GM12878 (cell line): ENCODE measurements around the gene PTPN14. TPM values are rescaled to one million over a fixed set of nuclear protein-coding genes. Genes with fewer than 3 reads are reported as not detected.

ENCODE experiments used
- ATAC-seq: fragments of 200-7000 bp; cut with Tn5 transposase; 3 replicates; pipeline ENCODE4 v1.9.1; 2020; ENCODE audit warnings: mild to moderate bottlenecking, moderate library complexity
- BruUV-seq: library from RNA; stranded (reverse); fragments of 400-500 nt; replicated peaks from 2 replicates; lab custom pipeline; 2021; lab: Mats Ljungman, UMichigan
- CTCF ChIA-PET: fragments of 300-600 bp; sonication (Branson Sonifier 250); formaldehyde crosslinking; extraction: SDS; loops from one replicate; lab custom pipeline; 2021; ENCODE audit warnings: inconsistent platforms; lab: Yijun Ruan, JAX
- POLR2A ChIA-PET: fragments of 350-600 bp; formaldehyde crosslinking; extraction: SDS; loops from one replicate; lab custom pipeline; 2021; ENCODE audit warnings: inconsistent platforms; lab: Charles Lee
- RAD21 ChIA-PET: fragments of 300-600 bp; sonication (Branson Sonifier 250); formaldehyde crosslinking; loops from one replicate; lab custom pipeline; 2023; ENCODE audit warnings: antibody characterized with exemption; ENCODE audit not compliant: unreplicated experiment; lab: Charles Lee
- SMC1A ChIA-PET: fragments of 300-600 bp; sonication (Branson Sonifier 250); formaldehyde crosslinking; loops from one replicate; lab custom pipeline; 2023; ENCODE audit not compliant: unreplicated experiment, uncharacterized antibody; lab: Charles Lee
- DNase-seq: peaks from one replicate; pipeline ENCODE4 v3.0.0-alpha.2; 2011; ENCODE audit warnings: low read depth, low spot score
- FAIRE-seq: peaks from 3 replicates; lab custom pipeline; 2011; peaks lifted over from hg19 to GRCh38; lab: Jason Lieb, UNC
- H2AFZ ChIP-seq: 2 replicates; pipeline ENCODE4 v1.6.0; 2011; ENCODE audit warnings: low read depth, low read length, control low read depth; ENCODE audit not compliant: control insufficient read depth
- H3K27ac ChIP-seq: 2 replicates; pipeline ENCODE4 v1.5.1; 2011; ENCODE audit warnings: control low read depth; ENCODE audit not compliant: control insufficient read depth, insufficient read depth
- H3K27me3 ChIP-seq, 2 experiments: replicated peaks in 1 of 2; 2 replicates each; pipeline versions ENCODE4 v1.6.0 to v1.6.1; 2011; ENCODE audit warnings: low read length in 1 of 2; ENCODE audit not compliant: control insufficient read depth in 2 of 2, insufficient read depth in 2 of 2
- H3K36me3 ChIP-seq, 2 experiments: 2 replicates each; pipeline ENCODE4 v1.5.1; 2011; ENCODE audit warnings: low read length in 1 of 2; ENCODE audit not compliant: control insufficient read depth in 2 of 2, insufficient read depth in 2 of 2
- H3K4me1 ChIP-seq: 2 replicates; pipeline ENCODE4 v1.6.1; 2011; ENCODE audit warnings: mild to moderate bottlenecking, low read length, moderate library complexity, mixed read lengths; ENCODE audit not compliant: control insufficient read depth, insufficient read depth
- H3K4me2 ChIP-seq: 2 replicates; pipeline ENCODE4 v1.6.0; 2011; ENCODE audit warnings: control low read depth; ENCODE audit not compliant: control insufficient read depth, insufficient read depth
- H3K4me3 ChIP-seq: fragments of 200-600 bp; sonication (generic); 2 replicates; pipeline ENCODE4 v1.5.1; 2016
- H3K79me2 ChIP-seq: 2 replicates; pipeline ENCODE4 v1.6.0; 2011; ENCODE audit warnings: low read length; ENCODE audit not compliant: control insufficient read depth, insufficient read depth
- H3K9ac ChIP-seq: 2 replicates; pipeline ENCODE4 v1.8.0; 2011; ENCODE audit warnings: low read length, control low read depth, mixed read lengths; ENCODE audit not compliant: control insufficient read depth, insufficient read depth
- H3K9me3 ChIP-seq: replicated peaks from 3 replicates; pipeline ENCODE4 v1.5.1; 2011; ENCODE audit warnings: mild to moderate bottlenecking, low read length; ENCODE audit not compliant: control insufficient read depth, insufficient read depth
- H4K20me1 ChIP-seq: 2 replicates; pipeline ENCODE4 v1.6.0; 2011; ENCODE audit not compliant: control insufficient read depth, insufficient read depth
- BRCA1 ChIP-seq: IDR thresholded peaks from 2 replicates; pipeline ENCODE4 v1.6.1; 2011; ENCODE audit warnings: low read depth, low read length, improper control_type of control experiment
- CTCF ChIP-seq, 3 experiments: IDR thresholded peaks in 2 of 3; conservative IDR thresholded peaks in 1 of 3; 2 replicates each; pipeline ENCODE4 v1.5.1; 2011; ENCODE audit warnings: low read depth in 3 of 3, low read length in 3 of 3, mild to moderate bottlenecking in 3 of 3, control low read depth in 2 of 3, moderate library complexity in 2 of 3, inconsistent platforms in 1 of 3, mixed read lengths in 1 of 3; ENCODE audit not compliant: control insufficient read depth in 2 of 3, insufficient read depth in 1 of 3; ENCODE audit errors: extremely low read depth in 1 of 3
- E4F1 ChIP-seq: fragments of 450-650 bp; IDR thresholded peaks from 2 replicates; pipeline ENCODE4 v1.6.1; 2018; ENCODE audit warnings: borderline replicate concordance, mild to moderate bottlenecking; ENCODE audit not compliant: partially characterized antibody
- EGR1 ChIP-seq, 2 experiments: IDR thresholded peaks; 1 replicate in 1 of 2; 2 replicates in 1 of 2; pipeline ENCODE4 v1.6.1; 2011 to 2012; ENCODE audit warnings: low read depth in 2 of 2, low read length in 2 of 2, borderline replicate concordance in 1 of 2, mild to moderate bottlenecking in 1 of 2, moderate library complexity in 1 of 2
- HSF1 ChIP-seq: fragments of 150-350 bp; IDR thresholded peaks from 2 replicates; pipeline ENCODE4 v1.6.1; 2014; ENCODE audit warnings: mild to moderate bottlenecking, low read depth, low read length
- RAD51 ChIP-seq: fragments of 450-650 bp; IDR thresholded peaks from 2 replicates; pipeline ENCODE4 v1.6.1; 2016; ENCODE audit warnings: moderate library complexity, mild to moderate bottlenecking, inconsistent platforms
- SIN3A ChIP-seq: IDR thresholded peaks from 2 replicates; pipeline ENCODE4 v1.6.1; 2012; ENCODE audit warnings: low read depth, low read length, improper control_type of control experiment
- ZBTB11 ChIP-seq: fragments of 450-650 bp; formaldehyde crosslinking; IDR thresholded peaks from 2 replicates; pipeline ENCODE4 v1.5.0; 2022; ENCODE audit warnings: mild to moderate bottlenecking, missing genetic modification characterization
- ZBTB4 ChIP-seq: fragments of 450-650 bp; formaldehyde crosslinking; IDR thresholded peaks from 2 replicates; pipeline ENCODE4 v1.4.0; 2022; ENCODE audit warnings: mild to moderate bottlenecking, moderate library complexity
- WGBS: methylation state at CpG from one replicate; pipeline ENCODE4 v1.1.6; 2016; ENCODE audit warnings: low lambda C conversion rate; ENCODE audit not compliant: insufficient replicate concordance, insufficient coverage; ENCODE audit errors: missing lambda C conversion rate; 5-methylcytosine and 5-hydroxymethylcytosine counted together
- in situ Hi-C: fragments of 300-500 bp; cut with MboI; formaldehyde crosslinking; loops from 9 replicates; pipeline ENCODE4 v1.14.3; 2018; ENCODE audit warnings: mixed read lengths
- intact Hi-C: fragments of 100-400 bp; cut with micrococcal nuclease; formaldehyde crosslinking; loops from one replicate; pipeline ENCODE4 v1.14.2; 2022; ENCODE audit not compliant: unreplicated experiment
- polyA plus RNA-seq, 11 experiments: library from polyadenylated mRNA; depleted of rRNA in 4 of 11; unstranded in 6 of 11; stranded (reverse) in 5 of 11; fragments of >200 nt; fragmentation: Nextera tagmentation in 4 of 11; fragmentation: Illumina TruSeq in 1 of 11; extraction: Ambion mirVana in 4 of 11; extraction: Trizol in 1 of 11; gene quantifications; 1 replicate in 1 of 11; 2 replicates in 10 of 11; pipeline versions ENCODE4 v1.2.1 to v1.2.3, GENCODE V29; 2011 to 2016; ENCODE audit warnings: inconsistent platforms in 2 of 11, missing spikeins in 2 of 11, low read depth in 1 of 11
- total RNA-seq, 4 experiments: library from RNA; depleted of rRNA in 3 of 4; stranded (reverse); fragments of >200 nt in 3 of 4; fragmentation: Illumina TruSeq in 1 of 4; extraction: Trizol in 1 of 4; gene quantifications; 2 replicates each; pipeline versions ENCODE4 v1.2.1 to v1.2.3, GENCODE V29; 2013 to 2021

PTPN14 gene
- total and polyA plus RNA-seq, 10 of the 15 experiments (the other 5 are each of a cell fraction or from before 2014, with no cell fraction given): 0.05 to 5.1 (median 0.44) TPM

- no peak overlapping the region for H3K27ac ChIP-seq
- DNase-seq: no peak
- CTCF ChIA-PET: no interaction called here
- H3K36me3 ChIP-seq: no peaks in the 10 kb centered on the region
- in situ Hi-C loops (no loop called here), intact Hi-C loops (no loop called here)
- POLR2A ChIA-PET: no interaction called here
- no peaks in the 10 kb centered on the region for H4K20me1 ChIP-seq
- no peak for FAIRE-seq
- H3K9me3 ChIP-seq: no peaks in the 10 kb centered on the region; the same call in 2 of the 3 replicates
- H3K4me1 ChIP-seq: no peaks in the 10 kb centered on the region
- RAD21 ChIA-PET: no interaction called here
- SMC1A ChIA-PET: no interaction called here
- H3K4me2 ChIP-seq: no peak overlapping the region
- no TSS peak for BruUV-seq
- H3K4me3 ChIP-seq: no peak overlapping the region
- 0% methylated on average over 4 of the region's 4 CpGs for WGBS
- no peaks in the 10 kb centered on the region for H3K79me2 ChIP-seq
- H3K9ac ChIP-seq: no peak overlapping the region
- H3K27me3 ChIP-seq: no peaks in the 10 kb centered on the region; a peak in 1 of 4 replicates
- no peak for ATAC-seq
- H2AFZ ChIP-seq: no peak overlapping the region
- TF ChIP-seq HSF1: no peak
- TF ChIP-seq ZBTB11 (CRISPR knock-in tag): no peak
- no peak for TF ChIP-seq SIN3A
- TF ChIP-seq BRCA1: no peak
- no peak for TF ChIP-seq EGR1 (IDR thresholded peaks at IDR 0.05; ENCODE audit: borderline replicate concordance in 1 of 2, low read depth in 2 of 2, low read length in 2 of 2)
- TF ChIP-seq E4F1: no peak
- no peak for TF ChIP-seq CTCF (IDR thresholded peaks at IDR 0.05 in 2 of 3, conservative IDR thresholded peaks at IDR 0.05 in 1 of 3; ENCODE audit: control insufficient read depth in 2 of 3, extremely low read depth in 1 of 3, insufficient read depth in 1 of 3, low read depth in 3 of 3, low read length in 3 of 3)
- TF ChIP-seq RAD51: no peak
- no peak for TF ChIP-seq ZBTB4
Observed at GRCh38 chr1:214364786-214365295, 186.6 kb downstream of the PTPN14 start.
